Measurements from ENCODE around the gene LRMDA. TPM values are rescaled to one million over a fixed set of nuclear protein-coding genes. Genes with fewer than 3 reads are reported as not detected.

LRMDA gene
- total RNA-seq, 1 donor from 2014 or later, result 2.1 TPM

GRCh38 chr10:75396631-75397495, 34.6 kb upstream of the LRMDA start:
- H3K9me3 Mint-ChIP-seq (ENCODE audit: unreplicated experiment), result peaks cover 14% of the 10 kb centered on the region
- peak; percentile 49 for DNase-seq
- H3K36me3 Mint-ChIP-seq (ENCODE audit: unreplicated experiment), result no peaks in the 10 kb centered on the region
- H3K27me3 Mint-ChIP-seq (ENCODE audit: unreplicated experiment), result peaks cover 27% of the 10 kb centered on the region
- peaks cover 6% of the 10 kb centered on the region for H3K4me1 Mint-ChIP-seq (ENCODE audit: low read depth, unreplicated experiment)
- no peak overlapping the region for H3K27ac Mint-ChIP-seq (ENCODE audit: unreplicated experiment)
- TF ChIP-seq CTCF (IDR thresholded peaks at IDR 0.05; ENCODE audit: partially characterized antibody, unreplicated experiment), result no peak
- peak overlapping the region; percentile 63 for H3K4me3 Mint-ChIP-seq (ENCODE audit: unreplicated experiment)

GRCh38 chr10:75397496-75398199, 33.8 kb upstream of the LRMDA start:
- Mint-ChIP-seq H3K4me1 (ENCODE audit: low read depth, unreplicated experiment) (peaks cover 6% of the 10 kb centered on the region), H3K27me3 (ENCODE audit: unreplicated experiment) (peaks cover 29% of the 10 kb centered on the region), H3K4me3 (ENCODE audit: unreplicated experiment) (peak overlapping the region; percentile 63), H3K27ac (ENCODE audit: unreplicated experiment) (no peak overlapping the region), H3K9me3 (ENCODE audit: unreplicated experiment) (peaks cover 19% of the 10 kb centered on the region), H3K36me3 (ENCODE audit: unreplicated experiment) (no peaks in the 10 kb centered on the region)
- DNase-seq, result no peak
- no peak for TF ChIP-seq CTCF (IDR thresholded peaks at IDR 0.05; ENCODE audit: partially characterized antibody, unreplicated experiment)

- Mint-ChIP-seq H3K4me3 (ENCODE audit: unreplicated experiment) (peak overlapping the region; percentile 63), H3K9me3 (ENCODE audit: unreplicated experiment) (peaks cover 21% of the 10 kb centered on the region), H3K27me3 (ENCODE audit: unreplicated experiment) (peaks cover 34% of the 10 kb centered on the region), H3K4me1 (ENCODE audit: low read depth, unreplicated experiment) (peaks cover 6% of the 10 kb centered on the region), H3K36me3 (ENCODE audit: unreplicated experiment) (no peaks in the 10 kb centered on the region), H3K27ac (ENCODE audit: unreplicated experiment) (no peak overlapping the region)
- TF ChIP-seq CTCF (IDR thresholded peaks at IDR 0.05; ENCODE audit: partially characterized antibody, unreplicated experiment), result no peak
- no peak for DNase-seq
These were observed 33.2 kb upstream of the LRMDA start for GRCh38 chr10:75398200-75398691.

GRCh38 chr10:75398692-75399460, 32.5 kb upstream of the LRMDA start:
- Mint-ChIP-seq H3K9me3 (ENCODE audit: unreplicated experiment) (peaks cover 23% of the 10 kb centered on the region), H3K27me3 (ENCODE audit: unreplicated experiment) (peaks cover 33% of the 10 kb centered on the region), H3K36me3 (ENCODE audit: unreplicated experiment) (no peaks in the 10 kb centered on the region), H3K27ac (ENCODE audit: unreplicated experiment) (no peak overlapping the region), H3K4me3 (ENCODE audit: unreplicated experiment) (peak overlapping the region; percentile 89), H3K4me1 (ENCODE audit: low read depth, unreplicated experiment) (peaks cover 6% of the 10 kb centered on the region)
- TF ChIP-seq CTCF (IDR thresholded peaks at IDR 0.05; ENCODE audit: partially characterized antibody, unreplicated experiment), result no peak
- peak; percentile 52 for DNase-seq
